HFFc6 (cell line): ENCODE results near the gene GRK6. TPM values are rescaled to one million over a fixed set of nuclear protein-coding genes. Genes with fewer than 3 reads are reported as not detected.

Experiments used
- DNase-seq: peaks from one replicate; pipeline ENCODE4 v3.0.0-alpha.2; 2018
- H3K27ac Mint-ChIP-seq: 2 replicates; pipeline ENCODE4 v1.8.0; 2020; ENCODE audit warnings: mild to moderate bottlenecking, mixed read lengths
- H3K27me3 Mint-ChIP-seq: 2 replicates; pipeline ENCODE4 v1.8.0; 2021; ENCODE audit warnings: mild to moderate bottlenecking, moderate library complexity, mixed read lengths; ENCODE audit not compliant: insufficient read depth
- H3K36me3 Mint-ChIP-seq: 2 replicates; pipeline ENCODE4 v1.8.0; 2021; ENCODE audit warnings: low read depth, mixed read lengths
- H3K4me1 Mint-ChIP-seq: 2 replicates; pipeline ENCODE4 v1.8.0; 2020; ENCODE audit warnings: low read depth, mixed read lengths
- H3K4me3 Mint-ChIP-seq: 2 replicates; pipeline ENCODE4 v1.8.0; 2020; ENCODE audit warnings: mild to moderate bottlenecking, moderate library complexity, mixed read lengths
- H3K9me3 Mint-ChIP-seq: 2 replicates; pipeline ENCODE4 v1.8.0; 2020; ENCODE audit warnings: mild to moderate bottlenecking, mixed read lengths
- CTCF ChIP-seq: fragments of 200-600 bp; sonication (generic); IDR thresholded peaks from 2 replicates; pipeline ENCODE4 v1.5.0; 2021; ENCODE audit warnings: antibody characterized with exemption, mild to moderate bottlenecking
- total RNA-seq, 6 experiments: library from RNA; stranded (reverse); fragmentation: NEBNext Ultra II Directional; extraction: Animal tissue kit (Norgen Biotek cat#: 25700); gene quantifications; 2 replicates in 1 of 6; 3 replicates in 5 of 6; pipeline ENCODE4 v1.2.3, GENCODE V29; 2021

The GRK6 gene
- total RNA-seq, 6 experiments from 2014 or later = 25.8 to 30.7 (median 28.0) TPM

- Mint-ChIP-seq H3K4me1 (peaks cover 49% of the 10 kb centered on the region), H3K36me3 (peaks cover 52% of the 10 kb centered on the region), H3K27me3 (peaks cover 31% of the 10 kb centered on the region), H3K27ac (no peak overlapping the region), H3K9me3 (peaks cover 4% of the 10 kb centered on the region), H3K4me3 (no peak overlapping the region)
- no peak for DNase-seq
- no peak for TF ChIP-seq CTCF
Observed at GRCh38 chr5:177486256-177486655, 59.8 kb downstream of the GRK6 start.

GRCh38 chr5:177487144-177487543, 60.7 kb downstream of the GRK6 start:
- Mint-ChIP-seq H3K36me3 (peaks cover 47% of the 10 kb centered on the region), H3K9me3 (peaks cover 4% of the 10 kb centered on the region), H3K27ac (peak overlapping the region; percentile 56), H3K4me1 (peaks cover 42% of the 10 kb centered on the region), H3K27me3 (peaks cover 29% of the 10 kb centered on the region), H3K4me3 (no peak overlapping the region)
- DNase-seq = no peak
- no peak for TF ChIP-seq CTCF

- no peak overlapping the region for H3K27ac Mint-ChIP-seq
- H3K9me3 Mint-ChIP-seq = no peaks in the 10 kb centered on the region; the same call in none of the 2 replicates
- no peak for DNase-seq
- H3K4me3 Mint-ChIP-seq = no peak overlapping the region
- TF ChIP-seq CTCF = peak; percentile 43
- peaks cover 24% of the 10 kb centered on the region for H3K27me3 Mint-ChIP-seq
- peaks cover 39% of the 10 kb centered on the region for H3K4me1 Mint-ChIP-seq
- H3K36me3 Mint-ChIP-seq = peaks cover 45% of the 10 kb centered on the region
Observed at GRCh38 chr5:177487975-177488374, 61.5 kb downstream of the GRK6 start.

- H3K27me3 Mint-ChIP-seq = peaks cover 17% of the 10 kb centered on the region
- H3K27ac Mint-ChIP-seq = no peak overlapping the region; the same call in 1 of the 2 replicates
- no peak for DNase-seq
- TF ChIP-seq CTCF = peak; percentile 42; the same call in 1 of the 2 replicates
- H3K4me3 Mint-ChIP-seq = no peak overlapping the region; the same call in 1 of the 2 replicates
- no peaks in the 10 kb centered on the region; the same call in 1 of the 2 replicates for H3K9me3 Mint-ChIP-seq
- peaks cover 39% of the 10 kb centered on the region for H3K4me1 Mint-ChIP-seq
- H3K36me3 Mint-ChIP-seq = peaks cover 39% of the 10 kb centered on the region
Observed at GRCh38 chr5:177489119-177489716, 62.7 kb downstream of the GRK6 start.

GRCh38 chr5:177490311-177490991, 64.0 kb downstream of the GRK6 start:
- Mint-ChIP-seq H3K4me1 (peaks cover 38% of the 10 kb centered on the region), H3K36me3 (peaks cover 27% of the 10 kb centered on the region), H3K27ac (peak overlapping the region; percentile 33), H3K4me3 (peak overlapping the region; percentile 15; the same call in 1 of the 2 replicates), H3K9me3 (no peaks in the 10 kb centered on the region), H3K27me3 (peaks cover 6% of the 10 kb centered on the region)
- no peak for TF ChIP-seq CTCF
- no peak for DNase-seq
